Hepatocyte (in vitro differentiated cells): ENCODE results near the gene SIK2. TPM values are rescaled to one million over a fixed set of nuclear protein-coding genes. Genes with fewer than 3 reads are reported as not detected.

ENCODE experiments used
- DNase-seq: peaks from one replicate; pipeline ENCODE4 v3.0.0-alpha.2; 2016; ENCODE audit warnings: low spot score
- H2AFZ ChIP-seq: fragments of 200-600 bp; sonication (generic); 2 replicates; pipeline ENCODE4 v1.6.0; 2016; ENCODE audit warnings: antibody characterized with exemption, mild to moderate bottlenecking
- H3K27ac ChIP-seq: fragments of 200-600 bp; sonication (generic); 2 replicates; pipeline ENCODE4 v1.5.1; 2016; ENCODE audit warnings: mild to moderate bottlenecking
- H3K27me3 ChIP-seq: fragments of 200-600 bp; sonication (generic); 2 replicates; pipeline ENCODE4 v1.6.1; 2016
- H3K36me3 ChIP-seq: fragments of 200-600 bp; sonication (generic); replicated peaks from 2 replicates; pipeline ENCODE4 v1.5.1; 2016; ENCODE audit warnings: low read depth; ENCODE audit not compliant: insufficient read depth
- H3K4me1 ChIP-seq: fragments of 200-600 bp; sonication (generic); 2 replicates; pipeline ENCODE4 v1.5.1; 2016; ENCODE audit warnings: mild to moderate bottlenecking, moderate library complexity; ENCODE audit not compliant: insufficient read depth
- H3K4me2 ChIP-seq: fragments of 200-600 bp; sonication (generic); 2 replicates; pipeline ENCODE4 v1.6.0; 2016
- H3K4me3 ChIP-seq: fragments of 200-600 bp; sonication (generic); 2 replicates; pipeline ENCODE4 v1.5.1; 2016; ENCODE audit warnings: mild to moderate bottlenecking
- H3K79me2 ChIP-seq: fragments of 200-600 bp; sonication (generic); 2 replicates; pipeline ENCODE4 v1.6.0; 2017; ENCODE audit warnings: mild to moderate bottlenecking
- H3K9me2 ChIP-seq: fragments of 200-600 bp; sonication (generic); replicated peaks from 2 replicates; pipeline ENCODE4 v1.6.0; 2017; ENCODE audit warnings: mild to moderate bottlenecking; ENCODE audit not compliant: insufficient read depth
- H3K9me3 ChIP-seq: fragments of 200-600 bp; sonication (generic); 2 replicates; pipeline ENCODE4 v1.5.1; 2016; ENCODE audit warnings: low read depth, mild to moderate bottlenecking
- H4K20me1 ChIP-seq: fragments of 200-600 bp; sonication (generic); 2 replicates; pipeline ENCODE4 v1.6.0; 2016; ENCODE audit warnings: mild to moderate bottlenecking; ENCODE audit not compliant: insufficient read depth, poor library complexity, severe bottlenecking
- CTCF ChIP-seq: fragments of 200-600 bp; sonication (generic); IDR thresholded peaks from 2 replicates; pipeline ENCODE4 v1.5.1; 2016; ENCODE audit warnings: antibody characterized with exemption, mild to moderate bottlenecking; ENCODE audit not compliant: poor library complexity
- EZH2 ChIP-seq: fragments of 200-600 bp; sonication (generic); IDR thresholded peaks from 2 replicates; pipeline ENCODE4 v1.6.1; 2016; ENCODE audit warnings: antibody characterized with exemption, mild to moderate bottlenecking, borderline replicate concordance
- EZH2phosphoT487 ChIP-seq: fragments of 200-600 bp; sonication (generic); IDR thresholded peaks from one replicate; pipeline ENCODE4 v1.6.1; 2018; ENCODE audit warnings: antibody characterized with exemption, mild to moderate bottlenecking, low read depth, moderate library complexity; ENCODE audit not compliant: unreplicated experiment, severe bottlenecking
- WGBS: methylation state at CpG from one replicate; pipeline ENCODE4 v1.1.6; 2016; ENCODE audit warnings: low lambda C conversion rate; ENCODE audit errors: missing lambda C conversion rate; 5-methylcytosine and 5-hydroxymethylcytosine counted together
- polyA plus RNA-seq: library from polyadenylated mRNA; unstranded; fragments of >200 nt; fragmentation: Nextera tagmentation; extraction: Ambion mirVana; gene quantifications from 2 replicates; pipeline ENCODE4 v1.2.1, GENCODE V29; 2016
- total RNA-seq: library from RNA; depleted of rRNA; stranded (reverse); fragments of >200 nt; gene quantifications from 2 replicates; pipeline ENCODE4 v1.2.3, GENCODE V29; 2014

Gene SIK2
- total and polyA plus RNA-seq, 2 experiments from 2014 or later = 3.1 to 22.2 TPM

- H3K4me2 ChIP-seq = no peak overlapping the region
- no peaks in the 10 kb centered on the region for H3K4me1 ChIP-seq
- peak; percentile 45 for DNase-seq
- WGBS = 71% methylated on average over 5 of the region's 5 CpGs
- TF ChIP-seq EZH2 (no peak), CTCF (no peak), EZH2phosphoT487 (no peak)
- no peak overlapping the region for H3K4me3 ChIP-seq
- H3K27ac ChIP-seq = peak overlapping the region; percentile 61
- no peaks in the 10 kb centered on the region for H3K27me3 ChIP-seq
- no peaks in the 10 kb centered on the region for H3K79me2 ChIP-seq
- no peak overlapping the region for H2AFZ ChIP-seq
- H3K36me3 ChIP-seq = no peaks in the 10 kb centered on the region
- no peaks in the 10 kb centered on the region for H3K9me3 ChIP-seq
- H4K20me1 ChIP-seq = no peaks in the 10 kb centered on the region
- no peaks in the 10 kb centered on the region for H3K9me2 ChIP-seq
Observed at GRCh38 chr11:111557425-111558111, 44.7 kb upstream of the SIK2 start.

- Histone ChIP-seq H3K27ac (no peak overlapping the region), H3K36me3 (no peaks in the 10 kb centered on the region), H3K4me2 (no peak overlapping the region), H3K9me2 (no peaks in the 10 kb centered on the region), H3K4me3 (no peak overlapping the region), H3K79me2 (no peaks in the 10 kb centered on the region), H4K20me1 (no peaks in the 10 kb centered on the region), H2AFZ (no peak overlapping the region), H3K27me3 (no peaks in the 10 kb centered on the region), H3K4me1 (no peaks in the 10 kb centered on the region), H3K9me3 (no peaks in the 10 kb centered on the region)
- DNase-seq = no peak
- 95% methylated on average over 11 of the region's 11 CpGs for WGBS
- TF ChIP-seq CTCF = no peak
Observed at GRCh38 chr11:111559800-111560464, 42.3 kb upstream of the SIK2 start.

- no peaks in the 10 kb centered on the region for H3K79me2 ChIP-seq
- H4K20me1 ChIP-seq = no peaks in the 10 kb centered on the region
- TF ChIP-seq EZH2phosphoT487 = no peak
- TF ChIP-seq CTCF = no peak
- no peak for TF ChIP-seq EZH2
- no peak overlapping the region for H3K27ac ChIP-seq
- no peaks in the 10 kb centered on the region for H3K9me2 ChIP-seq
- H3K9me3 ChIP-seq = no peaks in the 10 kb centered on the region
- H3K27me3 ChIP-seq = no peaks in the 10 kb centered on the region
- WGBS = 96% methylated on average over 3 of the region's 3 CpGs
- H3K4me2 ChIP-seq = no peak overlapping the region
- H2AFZ ChIP-seq = no peak overlapping the region
- no peak overlapping the region for H3K4me3 ChIP-seq
- no peaks in the 10 kb centered on the region for H3K4me1 ChIP-seq
- H3K36me3 ChIP-seq = no peaks in the 10 kb centered on the region
- DNase-seq = no peak
Observed at GRCh38 chr11:111560800-111561199, 41.4 kb upstream of the SIK2 start.
